ENCODE measurements around the gene GABRD. TPM values are rescaled to one million over a fixed set of nuclear protein-coding genes. Genes with fewer than 3 reads are reported as not detected.

The GABRD gene
- total RNA-seq, 1 donor from 2014 or later: not detected

DNA sequence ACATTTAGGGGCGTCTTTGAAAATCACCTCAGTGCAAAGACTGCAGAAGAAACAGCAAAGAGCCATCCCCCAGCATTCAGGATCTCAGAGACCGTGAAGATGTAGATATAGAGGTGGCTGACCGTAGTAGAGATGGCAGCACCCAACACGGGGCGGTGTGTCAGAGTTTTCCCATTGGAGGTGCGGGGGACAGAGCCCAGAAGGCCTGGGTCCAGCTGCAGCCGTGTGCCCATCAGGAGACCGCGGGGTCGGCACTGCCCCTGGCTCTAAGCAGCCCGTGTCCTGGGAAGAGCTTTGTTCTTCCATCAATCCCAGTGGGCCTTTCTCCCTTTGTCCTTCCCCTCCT lies 1.1 kb downstream of the GABRD start:
- no peak overlapping the region for H3K4me2 ChIP-seq (ENCODE audit: low read length)

DNA sequence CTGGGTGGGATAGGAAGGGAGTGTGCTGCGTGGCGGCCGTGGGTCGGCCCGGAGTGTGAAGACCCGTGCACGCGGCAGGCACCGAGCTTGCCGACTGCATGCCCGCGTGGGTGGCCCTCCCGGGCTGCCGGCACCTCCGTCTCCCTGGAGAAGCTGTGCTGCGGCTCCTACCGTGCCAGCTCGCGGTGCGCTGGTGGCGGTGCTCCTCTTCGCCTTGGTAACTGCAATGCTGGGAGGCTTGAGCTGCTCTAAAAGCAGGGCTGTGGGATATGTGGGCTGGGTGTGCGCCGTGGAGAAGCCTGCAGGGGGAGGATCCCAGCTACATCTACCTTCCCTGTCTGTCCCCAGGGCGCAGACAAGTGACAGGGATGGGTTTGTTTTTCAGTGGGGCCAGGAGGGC lies 2.4 kb downstream of the GABRD start:
- H3K4me3 ChIP-seq (ENCODE audit: insufficient read depth, low read depth, low read length): no peak overlapping the region
- Mint-ChIP-seq H3K4me3 (ENCODE audit: unreplicated experiment) (no peak overlapping the region), H3K4me1 (ENCODE audit: low read depth, unreplicated experiment) (peaks cover 1% of the 10 kb centered on the region), H3K36me3 (ENCODE audit: low read depth, unreplicated experiment) (no peaks in the 10 kb centered on the region), H3K27ac (ENCODE audit: unreplicated experiment) (no peak overlapping the region), H3K27me3 (ENCODE audit: low read depth, unreplicated experiment) (peaks cover 56% of the 10 kb centered on the region), H3K9me3 (ENCODE audit: unreplicated experiment) (no peaks in the 10 kb centered on the region)
- no peaks in the 10 kb centered on the region for H3K9me3 ChIP-seq (ENCODE audit: insufficient read depth, low read depth, low read length)
- no peak overlapping the region for H3K9ac ChIP-seq (ENCODE audit: low read length)
- no peaks in the 10 kb centered on the region for H3K4me1 ChIP-seq (ENCODE audit: insufficient read depth, low read length)
- peaks cover 36% of the 10 kb centered on the region for H3K27me3 ChIP-seq (ENCODE audit: insufficient read depth, low read length)
- H3K4me2 ChIP-seq (ENCODE audit: low read length): no peak overlapping the region
- no peak for TF ChIP-seq EZH2 (IDR thresholded peaks at IDR 0.05; ENCODE audit: insufficient read depth, low read length)
- TF ChIP-seq, protein P1, sequence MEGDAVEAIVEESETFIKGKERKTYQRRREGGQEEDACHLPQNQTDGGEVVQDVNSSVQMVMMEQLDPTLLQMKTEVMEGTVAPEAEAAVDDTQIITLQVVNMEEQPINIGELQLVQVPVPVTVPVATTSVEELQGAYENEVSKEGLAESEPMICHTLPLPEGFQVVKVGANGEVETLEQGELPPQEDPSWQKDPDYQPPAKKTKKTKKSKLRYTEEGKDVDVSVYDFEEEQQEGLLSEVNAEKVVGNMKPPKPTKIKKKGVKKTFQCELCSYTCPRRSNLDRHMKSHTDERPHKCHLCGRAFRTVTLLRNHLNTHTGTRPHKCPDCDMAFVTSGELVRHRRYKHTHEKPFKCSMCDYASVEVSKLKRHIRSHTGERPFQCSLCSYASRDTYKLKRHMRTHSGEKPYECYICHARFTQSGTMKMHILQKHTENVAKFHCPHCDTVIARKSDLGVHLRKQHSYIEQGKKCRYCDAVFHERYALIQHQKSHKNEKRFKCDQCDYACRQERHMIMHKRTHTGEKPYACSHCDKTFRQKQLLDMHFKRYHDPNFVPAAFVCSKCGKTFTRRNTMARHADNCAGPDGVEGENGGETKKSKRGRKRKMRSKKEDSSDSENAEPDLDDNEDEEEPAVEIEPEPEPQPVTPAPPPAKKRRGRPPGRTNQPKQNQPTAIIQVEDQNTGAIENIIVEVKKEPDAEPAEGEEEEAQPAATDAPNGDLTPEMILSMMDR (IDR thresholded peaks at IDR 0.05; ENCODE audit: insufficient read depth, low read depth, low read length): no peak
- DNase-seq (ENCODE audit: low read depth): no peak
- H3K27ac ChIP-seq (ENCODE audit: low read depth, low read length): no peak overlapping the region
- no peaks in the 10 kb centered on the region for H3K79me2 ChIP-seq (ENCODE audit: insufficient read depth, low read length)
- H3K36me3 ChIP-seq (ENCODE audit: insufficient read depth, low read length): no peaks in the 10 kb centered on the region
- H2AFZ ChIP-seq (ENCODE audit: low read depth, low read length): no peak overlapping the region
- H4K20me1 ChIP-seq (ENCODE audit: insufficient read depth, low read length): no peaks in the 10 kb centered on the region
- no peak for FAIRE-seq

More for the DNA sequence above, 1.1 kb downstream of the GABRD start:
- H3K4me3 Mint-ChIP-seq (ENCODE audit: unreplicated experiment): no peak overlapping the region
- Histone ChIP-seq H3K9ac (ENCODE audit: low read length) (no peak overlapping the region), H4K20me1 (ENCODE audit: insufficient read depth, low read length) (no peaks in the 10 kb centered on the region), H3K27me3 (ENCODE audit: insufficient read depth, low read length) (peaks cover 36% of the 10 kb centered on the region), H2AFZ (ENCODE audit: low read depth, low read length) (no peak overlapping the region), H3K27ac (ENCODE audit: low read depth, low read length) (no peak overlapping the region), H3K4me3 (ENCODE audit: insufficient read depth, low read depth, low read length) (no peak overlapping the region), H3K36me3 (ENCODE audit: insufficient read depth, low read length) (no peaks in the 10 kb centered on the region), H3K79me2 (ENCODE audit: insufficient read depth, low read length) (no peaks in the 10 kb centered on the region), H3K4me1 (ENCODE audit: insufficient read depth, low read length) (no peaks in the 10 kb centered on the region), H3K9me3 (ENCODE audit: insufficient read depth, low read depth, low read length) (no peaks in the 10 kb centered on the region)
- no peaks in the 10 kb centered on the region for H3K36me3 Mint-ChIP-seq (ENCODE audit: low read depth, unreplicated experiment)
- no peaks in the 10 kb centered on the region for H3K9me3 Mint-ChIP-seq (ENCODE audit: unreplicated experiment)
- FAIRE-seq: no peak
- DNase-seq (ENCODE audit: low read depth): no peak
- no peak for TF ChIP-seq EZH2 (IDR thresholded peaks at IDR 0.05; ENCODE audit: insufficient read depth, low read length)
- TF ChIP-seq, protein P1 (IDR thresholded peaks at IDR 0.05; ENCODE audit: insufficient read depth, low read depth, low read length): no peak
- H3K4me1 Mint-ChIP-seq (ENCODE audit: low read depth, unreplicated experiment): peaks cover 1% of the 10 kb centered on the region
- H3K27me3 Mint-ChIP-seq (ENCODE audit: low read depth, unreplicated experiment): peaks cover 57% of the 10 kb centered on the region
- no peak overlapping the region for H3K27ac Mint-ChIP-seq (ENCODE audit: unreplicated experiment)

DNA sequence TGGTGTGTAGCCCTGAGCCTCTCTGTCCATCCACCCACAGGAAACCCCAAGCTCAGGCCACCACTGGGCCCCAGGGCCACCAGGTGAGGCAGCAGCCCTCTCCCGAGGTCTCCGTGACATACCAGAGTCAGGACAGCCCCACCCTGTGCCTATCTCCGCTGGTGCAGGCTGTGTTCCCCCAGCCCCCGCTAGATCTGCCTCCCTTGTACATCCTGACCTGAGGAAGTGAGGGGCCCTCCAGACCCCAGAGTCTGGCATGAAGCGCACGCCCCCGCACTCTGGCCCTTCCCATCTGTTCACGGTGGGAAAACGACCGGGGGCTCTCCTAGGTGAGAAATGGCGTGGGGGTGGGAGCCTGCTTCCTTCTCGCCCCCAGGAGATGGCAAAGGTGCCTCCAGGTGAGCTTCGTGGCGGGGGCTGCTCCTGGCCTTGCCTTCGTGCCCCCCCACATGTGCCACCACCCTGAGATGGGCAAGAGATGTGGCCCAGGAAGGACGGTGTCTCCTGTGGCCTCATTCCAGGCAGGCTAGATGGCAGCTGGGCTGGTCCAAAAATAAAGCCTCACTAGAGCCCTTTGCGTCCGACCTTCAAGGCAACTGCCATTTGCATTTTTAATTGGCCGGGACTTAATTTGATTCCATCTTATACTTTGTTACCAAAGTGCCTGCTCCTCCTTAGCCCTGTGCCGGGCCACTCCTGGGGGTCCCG lies 3.1 kb downstream of the GABRD start:
- no peak for FAIRE-seq
- H3K27me3 ChIP-seq (ENCODE audit: insufficient read depth, low read length): peaks cover 35% of the 10 kb centered on the region

More for the DNA sequence above, 3.1 kb downstream of the GABRD start:
- no peaks in the 10 kb centered on the region for H3K79me2 ChIP-seq (ENCODE audit: insufficient read depth, low read length)
- no peak overlapping the region for H3K27ac Mint-ChIP-seq (ENCODE audit: unreplicated experiment)
- H3K36me3 ChIP-seq (ENCODE audit: insufficient read depth, low read length): no peaks in the 10 kb centered on the region
- no peaks in the 10 kb centered on the region for H3K4me1 ChIP-seq (ENCODE audit: insufficient read depth, low read length)
- TF ChIP-seq, protein P1 (IDR thresholded peaks at IDR 0.05; ENCODE audit: insufficient read depth, low read depth, low read length): no peak
- no peak for TF ChIP-seq EZH2 (IDR thresholded peaks at IDR 0.05; ENCODE audit: insufficient read depth, low read length)
- H3K9ac ChIP-seq (ENCODE audit: low read length): no peak overlapping the region
- no peak overlapping the region for H3K4me3 ChIP-seq (ENCODE audit: insufficient read depth, low read depth, low read length)
- no peaks in the 10 kb centered on the region for H3K9me3 Mint-ChIP-seq (ENCODE audit: unreplicated experiment)
- H3K4me1 Mint-ChIP-seq (ENCODE audit: low read depth, unreplicated experiment): peaks cover 1% of the 10 kb centered on the region
- H3K4me3 Mint-ChIP-seq (ENCODE audit: unreplicated experiment): no peak overlapping the region
- H4K20me1 ChIP-seq (ENCODE audit: insufficient read depth, low read length): no peaks in the 10 kb centered on the region
- no peaks in the 10 kb centered on the region for H3K9me3 ChIP-seq (ENCODE audit: insufficient read depth, low read depth, low read length)
- H3K4me2 ChIP-seq (ENCODE audit: low read length): no peak overlapping the region
- peaks cover 50% of the 10 kb centered on the region for H3K27me3 Mint-ChIP-seq (ENCODE audit: low read depth, unreplicated experiment)
- H2AFZ ChIP-seq (ENCODE audit: low read depth, low read length): no peak overlapping the region
- H3K36me3 Mint-ChIP-seq (ENCODE audit: low read depth, unreplicated experiment): no peaks in the 10 kb centered on the region
- H3K27ac ChIP-seq (ENCODE audit: low read depth, low read length): no peak overlapping the region
- no peak for DNase-seq (ENCODE audit: low read depth)
